GM20000 (cell line): ENCODE data around the gene ZNF446.
"Not testable (repeated sequence)": the region's sequence is repeated elsewhere in the genome, so short reads cannot be mapped to it uniquely, and the experiment has no call there.

Experiments used
- DNase-seq: peaks from one replicate; pipeline ENCODE4 v3.0.0; 2012; ENCODE audit warnings: low spot score
- CTCF ChIP-seq: IDR thresholded peaks from 2 replicates; pipeline ENCODE4 v1.5.1; 2012; ENCODE audit warnings: mild to moderate bottlenecking, control low read depth; ENCODE audit errors: extremely low read depth, missing control alignments

ZNF446 gene

GRCh38 chr19:58475714-58476497 is at the start of gene ZNF446:
ZNF446 (plus strand) TSS chr19:58476352; CDS start chr19:58477219, 867 bp downstream.
- peak; percentile 97 for DNase-seq
- no peak for TF ChIP-seq CTCF

GRCh38 chr19:58428617-58429016 is 47.5 kb upstream of the ZNF446 start:
- no peak for DNase-seq
- no peak for TF ChIP-seq CTCF

GRCh38 chr19:58429745-58430144 is 46.4 kb upstream of the ZNF446 start:
- no peak for DNase-seq
- TF ChIP-seq CTCF = no peak

GRCh38 chr19:58434217-58434616 is 41.9 kb upstream of the ZNF446 start:
- no peak for TF ChIP-seq CTCF
- no peak for DNase-seq

GRCh38 chr19:58439576-58440554 is 36.3 kb upstream of the ZNF446 start, which contains the start of gene ZNF132:
ZNF132 (minus strand) TSS chr19:58440153; CDS start chr19:58439821, 332 bp downstream.
- DNase-seq = peak; percentile 94
- no peak for TF ChIP-seq CTCF

GRCh38 chr19:58440556-58440955 is 35.6 kb upstream of the ZNF446 start:
- no peak for TF ChIP-seq CTCF
- DNase-seq = no peak

- DNase-seq = not testable (repeated sequence)
Measured at GRCh38 chr19:58442986-58443385, 33.2 kb upstream of the ZNF446 start.

- DNase-seq = not testable (repeated sequence)
Measured at GRCh38 chr19:58448860-58449259, 27.3 kb upstream of the ZNF446 start.

GRCh38 chr19:58449980-58450379 is 26.2 kb upstream of the ZNF446 start:
- DNase-seq = not testable (repeated sequence)
